H1 (cell line): ENCODE results near the gene CAMTA1. TPM values are rescaled to one million over a fixed set of nuclear protein-coding genes. Genes with fewer than 3 reads are reported as not detected.

ENCODE experiments used
- CTCF ChIA-PET: fragments of 300-600 bp; sonication (Branson Sonifier 250); formaldehyde crosslinking; loops from one replicate; lab custom pipeline; 2021; ENCODE audit not compliant: partially characterized antibody; lab: Charles Lee
- POLR2A ChIA-PET: fragments of 300-600 bp; sonication (Branson Sonifier 250); formaldehyde crosslinking; loops from one replicate; lab custom pipeline; 2021; ENCODE audit warnings: inconsistent platforms; ENCODE audit not compliant: partially characterized antibody; lab: Charles Lee
- DNase-seq, 2 experiments: peaks; one replicate each; pipeline versions ENCODE4 v3.0.0 to v3.0.0-alpha.2; 2010 to 2022; ENCODE audit warnings: low spot score in 2 of 2, low read depth in 1 of 2, mixed read lengths in 1 of 2
- FAIRE-seq: peaks from 2 replicates; lab custom pipeline; 2011; peaks lifted over from hg19 to GRCh38; lab: Jason Lieb, UNC
- H2AFZ ChIP-seq: 2 replicates; pipeline ENCODE4 v1.8.1; 2012; ENCODE audit warnings: low read length, inconsistent platforms
- H2AK5ac ChIP-seq: 2 replicates; pipeline ENCODE4 v1.6.1; 2013; ENCODE audit warnings: low read depth, low read length
- H2BK120ac ChIP-seq: replicated peaks from 2 replicates; pipeline ENCODE3; 2013; ENCODE audit warnings: low read depth, low read length, inconsistent platforms
- H2BK12ac ChIP-seq: 2 replicates; pipeline ENCODE4 v1.6.1; 2013; ENCODE audit warnings: low read depth, low read length
- H2BK15ac ChIP-seq: 2 replicates; pipeline ENCODE4 v1.6.1; 2013; ENCODE audit warnings: low read length
- H2BK20ac ChIP-seq: 2 replicates; pipeline ENCODE4 v1.6.1; 2013; ENCODE audit warnings: low read length
- H2BK5ac ChIP-seq: 2 replicates; pipeline ENCODE4 v1.6.1; 2013; ENCODE audit warnings: low read depth, low read length
- H3K14ac ChIP-seq: 2 replicates; pipeline ENCODE4 v1.6.1; 2013; ENCODE audit warnings: inconsistent platforms; ENCODE audit not compliant: insufficient read length
- H3K18ac ChIP-seq: 2 replicates; pipeline ENCODE4 v1.6.1; 2013; ENCODE audit warnings: low read length; ENCODE audit errors: extremely low read depth
- H3K23ac ChIP-seq: 2 replicates; pipeline ENCODE4 v1.6.1; 2013; ENCODE audit warnings: inconsistent platforms; ENCODE audit not compliant: insufficient read length
- H3K23me2 ChIP-seq: 2 replicates; pipeline ENCODE4 v1.6.1; 2013; ENCODE audit warnings: low read depth, low read length
- H3K27ac ChIP-seq: 2 replicates; pipeline ENCODE4 v1.6.1; 2011; ENCODE audit warnings: low read depth, low read length, inconsistent platforms
- H3K27me3 ChIP-seq, 4 experiments: replicated peaks in 1 of 4; 1 replicate in 1 of 4; 2 replicates in 3 of 4; pipeline versions ENCODE4 v1.6.1 to v1.8.1; 2011 to 2013; ENCODE audit warnings: low read length in 3 of 4, mild to moderate bottlenecking in 3 of 4, inconsistent platforms in 2 of 4, mixed read lengths in 2 of 4, moderate library complexity in 1 of 4; ENCODE audit not compliant: control insufficient read depth in 3 of 4, insufficient read depth in 3 of 4; ENCODE audit errors: extremely low read depth in 1 of 4
- H3K36me3 ChIP-seq, 4 experiments: 2 replicates each; pipeline versions ENCODE4 v1.6.1 to v1.8.1; 2011 to 2013; ENCODE audit warnings: mild to moderate bottlenecking in 4 of 4, low read length in 3 of 4, moderate library complexity in 2 of 4, control low read depth in 1 of 4, inconsistent platforms in 1 of 4; ENCODE audit not compliant: insufficient read depth in 4 of 4, control insufficient read depth in 2 of 4
- H3K4ac ChIP-seq: replicated peaks from 2 replicates; pipeline ENCODE3; 2013; ENCODE audit warnings: low read length, low read depth, mixed read lengths, inconsistent platforms; ENCODE audit not compliant: insufficient read length
- H3K4me1 ChIP-seq, 4 experiments: replicated peaks in 1 of 4; 1 replicate in 1 of 4; 2 replicates in 3 of 4; pipeline versions ENCODE4 v1.6.1 to v1.8.1; 2011 to 2013; ENCODE audit warnings: low read length in 3 of 4, inconsistent platforms in 2 of 4, mixed read lengths in 1 of 4; ENCODE audit not compliant: insufficient read depth in 4 of 4, control insufficient read depth in 3 of 4
- H3K4me2 ChIP-seq, 2 experiments: 2 replicates each; pipeline versions ENCODE4 v1.6.1 to v1.8.1; 2011 to 2013; ENCODE audit warnings: low read depth in 2 of 2, low read length in 2 of 2, control low read depth in 1 of 2, inconsistent platforms in 1 of 2, mild to moderate bottlenecking in 1 of 2; ENCODE audit not compliant: insufficient read depth in 1 of 2
- H3K4me3 ChIP-seq, 4 experiments: fragments of 200-600, 300-600 bp in 1 of 4; sonication (generic), shearing (Covaris generic), sonication (Bioruptor Twin) in 1 of 4; 2 replicates each; pipeline versions ENCODE4 v1.5.1 to v1.8.1; 2011 to 2016; ENCODE audit warnings: low read length in 4 of 4, low read depth in 3 of 4, control low read depth in 2 of 4, inconsistent platforms in 2 of 4, mild to moderate bottlenecking in 2 of 4, mixed read lengths in 1 of 4, moderate library complexity in 1 of 4; ENCODE audit not compliant: insufficient read depth in 2 of 4; ENCODE audit errors: extremely low read depth in 1 of 4
- H3K56ac ChIP-seq: replicated peaks from 2 replicates; pipeline ENCODE3; 2013; ENCODE audit warnings: low read depth, mild to moderate bottlenecking, mixed read lengths, low read length, inconsistent platforms; ENCODE audit not compliant: insufficient read length
- H3K79me1 ChIP-seq: 2 replicates; pipeline ENCODE4 v1.6.1; 2013; ENCODE audit warnings: low read depth, low read length, control low read depth
- H3K79me2 ChIP-seq, 2 experiments: 2 replicates each; pipeline versions ENCODE4 v1.6.1 to v1.8.1; 2012 to 2013; ENCODE audit warnings: low read length in 2 of 2, mild to moderate bottlenecking in 2 of 2, inconsistent platforms in 1 of 2; ENCODE audit not compliant: insufficient read depth in 2 of 2, control insufficient read depth in 1 of 2
- H3K9ac ChIP-seq, 4 experiments: replicated peaks in 1 of 4; 1 replicate in 1 of 4; 2 replicates in 3 of 4; pipeline versions ENCODE4 v1.6.1 to v1.8.1; 2011 to 2013; ENCODE audit warnings: low read depth in 3 of 4, low read length in 3 of 4, control low read depth in 2 of 4, mild to moderate bottlenecking in 2 of 4, moderate library complexity in 2 of 4, inconsistent platforms in 1 of 4; ENCODE audit errors: extremely low read depth in 1 of 4
- H3K9me3 ChIP-seq, 2 experiments: 2 replicates each; pipeline versions ENCODE4 v1.6.1 to v1.8.1; 2012 to 2013; ENCODE audit warnings: mild to moderate bottlenecking in 2 of 2, moderate library complexity in 2 of 2, control low read depth in 1 of 2, inconsistent platforms in 1 of 2, low read depth in 1 of 2, low read length in 1 of 2, mixed read lengths in 1 of 2; ENCODE audit not compliant: insufficient read depth in 2 of 2
- H4K20me1 ChIP-seq, 2 experiments: replicated peaks in 1 of 2; 2 replicates each; pipeline versions ENCODE3 to v1.8.1; 2011 to 2013; ENCODE audit warnings: inconsistent platforms in 2 of 2, low read length in 2 of 2, mild to moderate bottlenecking in 1 of 2; ENCODE audit not compliant: insufficient read depth in 2 of 2, control insufficient read depth in 1 of 2
- H4K5ac ChIP-seq: 2 replicates; pipeline ENCODE4 v1.6.1; 2013; ENCODE audit warnings: low read length, low read depth, mixed read lengths, inconsistent platforms; ENCODE audit not compliant: insufficient read length
- H4K8ac ChIP-seq: 2 replicates; pipeline ENCODE4 v1.8.0; 2013; ENCODE audit warnings: mild to moderate bottlenecking, moderate library complexity, low read length, inconsistent platforms; ENCODE audit not compliant: insufficient read depth; ENCODE audit errors: extremely low read depth
- H4K91ac ChIP-seq: replicated peaks from 2 replicates; pipeline ENCODE3; 2013; ENCODE audit warnings: low read length, mixed read lengths, inconsistent platforms; ENCODE audit not compliant: insufficient read length
- ATF2 ChIP-seq: IDR thresholded peaks from 2 replicates; pipeline ENCODE4 v1.6.1; 2012; ENCODE audit warnings: low read length, inconsistent platforms
- CEBPB ChIP-seq: IDR thresholded peaks from 2 replicates; pipeline ENCODE4 v1.6.1; 2012; ENCODE audit warnings: low read depth, low read length
- CREB1 ChIP-seq: IDR thresholded peaks from 2 replicates; pipeline ENCODE4 v1.6.1; 2012; ENCODE audit warnings: inconsistent platforms
- JUND ChIP-seq: IDR thresholded peaks from 2 replicates; pipeline ENCODE4 v1.6.1; 2011; ENCODE audit warnings: mild to moderate bottlenecking, improper control_type of control experiment, low read length
- KDM1A ChIP-seq: fragments of 200-600, 300-600 bp; sonication (generic); IDR thresholded peaks from 2 replicates; pipeline ENCODE4 v1.7.1; 2016; ENCODE audit warnings: mild to moderate bottlenecking, low read length, borderline replicate concordance
- RAD21 ChIP-seq, 2 experiments: IDR thresholded peaks in 1 of 2; conservative IDR thresholded peaks in 1 of 2; 2 replicates each; pipeline ENCODE4 v1.6.1; 2011; ENCODE audit warnings: low read depth in 2 of 2, low read length in 2 of 2, improper control_type of control experiment in 1 of 2, inconsistent platforms in 1 of 2, mild to moderate bottlenecking in 1 of 2, moderate library complexity in 1 of 2
- TAF1 ChIP-seq: IDR thresholded peaks from 2 replicates; pipeline ENCODE4 v1.6.1; 2011; ENCODE audit warnings: mild to moderate bottlenecking, low read depth, low read length
- WGBS, 2 experiments: shearing (Covaris generic) in 1 of 2; methylation state at CpG; one replicate each; pipeline versions ENCODE4 v1.1.6 to v1.1.7; 2013 to 2015; ENCODE audit warnings: low lambda C conversion rate in 2 of 2, mixed read lengths in 2 of 2, inconsistent platforms in 1 of 2, low coverage in 1 of 2, missing lambda C conversion rate in 1 of 2; ENCODE audit not compliant: insufficient replicate concordance in 2 of 2, insufficient coverage in 1 of 2, insufficient read length in 1 of 2; ENCODE audit errors: extremely low coverage in 1 of 2, missing lambda C conversion rate in 1 of 2; 5-methylcytosine and 5-hydroxymethylcytosine counted together
- polyA plus RNA-seq, 7 experiments: library from polyadenylated mRNA; depleted of rRNA in 3 of 7; stranded (reverse) in 5 of 7; unstranded in 2 of 7; fragments of >200 nt in 5 of 7; fragments of 200-250 nt in 2 of 7; gene quantifications; 1 replicate in 5 of 7; 2 replicates in 1 of 7; 4 replicates in 1 of 7; pipeline versions ENCODE4 v1.2.1 to v1.2.3, GENCODE V29; 2011 to 2013; ENCODE audit warnings: missing spikeins in 2 of 7, mixed read lengths in 2 of 7
- total RNA-seq: library from RNA; stranded (reverse); fragmentation: NEBNext Ultra II Directional; extraction: Animal tissue kit (Norgen Biotek cat#: 25700); gene quantifications from 2 replicates; pipeline ENCODE4 v1.2.1, GENCODE V29; 2021
- TF ChIP-seq, protein P1 (sequence below): IDR thresholded peaks from 2 replicates; pipeline ENCODE4 v1.6.1; 2012; ENCODE audit warnings: inconsistent platforms

The CAMTA1 gene
- total and polyA plus RNA-seq, 2 of the 8 experiments (the other 6 are each of a cell fraction or from before 2014, with no cell fraction given) = 65.0 to 119 TPM

GRCh38 chr1:7704214-7705047 is 919.2 kb downstream of the CAMTA1 start:
- ChIA-PET POLR2A (interaction anchor here (0.5 to 2.9 kb wide), 10 partner anchors 8 to 200 kb away, joined by 3 to 20 read pairs (median 4); no protein-coding TSS in a partner anchor), CTCF (interaction anchor here (0.8 to 2.2 kb wide), 5 partner anchors 14 to 48 kb away, joined by 4 to 6 read pairs (median 5); no protein-coding TSS in a partner anchor)
- Histone ChIP-seq H3K4me1 (peaks cover 2 to 16% (median 10%) of the 10 kb centered on the region in 4 experiments; a peak in 6 of 7 replicates), H3K9ac (peak overlapping the region in 1 of 4 experiments; percentile 74; a peak in 1 of 7 replicates), H3K4me2 (peak overlapping the region; percentile 10 to 49; a peak in 2 of 4 replicates), H2AK5ac (no peak overlapping the region), H2BK20ac (no peak overlapping the region), H3K27me3 (peaks cover 0 to 21% (median 15%) of the 10 kb centered on the region in 4 experiments; a peak in 5 of 7 replicates), H3K79me1 (no peaks in the 10 kb centered on the region), H3K23me2 (peaks cover 3% of the 10 kb centered on the region; the same call in 1 of the 2 replicates), H3K4me3 (peak overlapping the region in 3 of 4 experiments; percentile 16 to 62 (median 56); a peak in 5 of 8 replicates), H3K4ac (no peak overlapping the region), H3K18ac (no peak overlapping the region), H3K56ac (no peak overlapping the region), H4K8ac (no peak overlapping the region; the same call in 1 of the 2 replicates), H3K23ac (no peak overlapping the region), H3K27ac (no peak overlapping the region), H3K79me2 (no peaks in the 10 kb centered on the region), H4K5ac (no peak overlapping the region), H2BK12ac (no peak overlapping the region), H2AFZ (no peak overlapping the region), H3K9me3 (no peaks in the 10 kb centered on the region), H2BK120ac (no peak overlapping the region), H2BK5ac (no peak overlapping the region), H2BK15ac (no peak overlapping the region), H3K36me3 (no peaks in the 10 kb centered on the region), H4K20me1 (peaks cover 0 to 3% of the 10 kb centered on the region in 2 experiments), H3K14ac (no peak overlapping the region), H4K91ac (no peak overlapping the region)
- DNase-seq (peak; percentile 75 to 97), FAIRE-seq (no peak)
- 2% methylated on average over 50 of the region's 151 CpGs; no CpG with 5 or more reads in 1 of the 2 experiments for WGBS, 2 experiments
- TF ChIP-seq, protein P1, sequence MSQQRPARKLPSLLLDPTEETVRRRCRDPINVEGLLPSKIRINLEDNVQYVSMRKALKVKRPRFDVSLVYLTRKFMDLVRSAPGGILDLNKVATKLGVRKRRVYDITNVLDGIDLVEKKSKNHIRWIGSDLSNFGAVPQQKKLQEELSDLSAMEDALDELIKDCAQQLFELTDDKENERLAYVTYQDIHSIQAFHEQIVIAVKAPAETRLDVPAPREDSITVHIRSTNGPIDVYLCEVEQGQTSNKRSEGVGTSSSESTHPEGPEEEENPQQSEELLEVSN = no peak
- TF ChIP-seq JUND (peak; percentile 63; the same call in 1 of the 2 replicates), TAF1 (no peak; the same call in 1 of the 2 replicates), RAD21 (IDR thresholded peaks at IDR 0.05 in 1 of 2, conservative IDR thresholded peaks at IDR 0.05 in 1 of 2; ENCODE audit: low read depth in 2 of 2, low read length in 2 of 2) (no peak), ATF2 (peak; percentile 82; the same call in 1 of the 2 replicates), KDM1A (no peak), CEBPB (no peak), CREB1 (peak; percentile 89)
